Stimulated activated CD4-positive, alpha-beta T cell treated with anti-CD3 and anti-CD28 coated beads, TNF-alpha, amount 100 ng/mL, for 4 hours (primary cell): ENCODE results near the gene CHCHD3.

Experiments
- DNase-seq, 3 experiments: peaks; one replicate each; pipeline ENCODE4 v3.0.0-alpha.2; 2020; ENCODE audit warnings: low read depth in 3 of 3

CHCHD3 gene

DNA sequence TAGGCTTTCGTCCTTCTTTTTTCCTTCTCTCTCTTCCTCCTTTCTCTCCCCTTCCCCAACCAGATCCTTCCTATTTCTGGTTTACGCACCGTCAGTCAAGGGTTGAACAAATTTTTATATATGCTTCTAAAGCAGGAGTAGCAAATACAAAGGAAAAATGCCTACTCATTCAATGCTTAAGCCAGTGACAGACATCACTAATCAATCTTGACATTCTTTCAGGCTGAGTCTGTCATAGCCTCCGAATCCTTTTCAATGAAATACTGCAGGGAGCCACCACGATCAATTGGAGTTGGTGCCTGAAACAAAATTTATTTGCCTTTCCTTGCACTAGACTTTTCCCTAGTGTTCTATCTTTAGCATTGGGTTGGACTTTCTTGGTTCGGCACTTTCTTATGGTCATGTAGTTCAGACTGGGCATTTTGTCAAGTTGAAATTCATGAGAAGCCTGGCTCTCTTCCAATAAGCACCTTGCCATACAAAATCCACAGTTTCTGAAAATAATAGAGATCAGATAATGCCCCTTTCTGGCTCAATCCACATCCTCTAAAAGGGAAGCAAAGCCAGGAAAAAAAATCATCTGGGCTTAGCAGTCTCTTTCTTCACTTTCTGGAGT is 266.1 kb downstream of the CHCHD3 start:
- DNase-seq: no peak

GRCh38 chr7:132815130-132815529 is 266.8 kb downstream of the CHCHD3 start:
- DNase-seq: no peak

GRCh38 chr7:132810561-132810960 is 271.3 kb downstream of the CHCHD3 start:
- DNase-seq: no peak

GRCh38 chr7:132806834-132807233 is 275.1 kb downstream of the CHCHD3 start:
- DNase-seq: no peak

GRCh38 chr7:132805766-132806165 is 276.1 kb downstream of the CHCHD3 start:
- no peak for DNase-seq

GRCh38 chr7:132804849-132805485 is 276.9 kb downstream of the CHCHD3 start:
- no peak for DNase-seq

DNA sequence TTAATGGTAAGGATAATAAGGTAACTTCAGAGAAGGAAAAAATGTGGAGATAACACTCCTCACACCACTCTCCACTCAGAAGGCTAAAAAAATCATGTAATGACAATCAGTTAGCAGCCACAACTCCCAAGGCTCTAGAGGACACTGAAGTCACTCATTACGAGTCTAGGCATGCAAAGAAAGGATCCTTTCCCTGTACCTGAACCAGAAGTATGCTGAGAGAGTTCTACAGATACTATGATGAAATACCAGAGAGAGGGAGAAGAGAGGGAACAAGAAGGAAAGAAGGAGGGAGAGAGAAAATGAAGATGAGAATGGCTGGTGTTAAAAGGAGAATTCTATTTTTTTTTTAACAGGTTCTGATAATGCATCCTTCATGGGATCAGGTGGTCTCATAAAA is 281.4 kb downstream of the CHCHD3 start:
- no peak for DNase-seq

GRCh38 chr7:132799081-132799413 is 282.8 kb downstream of the CHCHD3 start:
- DNase-seq: no peak

GRCh38 chr7:132797152-132797551 is 284.7 kb downstream of the CHCHD3 start:
- no peak for DNase-seq

DNA sequence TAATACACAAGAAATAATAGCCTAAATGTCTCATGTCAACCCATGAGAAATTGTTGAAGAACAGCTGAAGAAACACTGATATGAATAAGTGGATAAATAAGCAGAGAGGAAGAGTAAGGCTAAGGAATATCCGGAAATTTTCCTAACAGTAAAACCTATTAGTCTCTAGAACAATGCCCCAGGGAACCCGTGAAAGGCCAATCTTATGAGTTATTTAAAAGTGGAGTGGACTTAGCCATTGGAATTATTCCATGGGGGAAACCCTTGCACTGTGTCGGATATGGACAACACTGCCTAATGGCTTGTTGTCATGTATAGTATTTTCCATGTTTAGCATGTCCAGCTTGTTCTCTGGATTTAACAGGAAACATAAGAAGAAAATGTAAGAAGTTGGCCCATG is 288.4 kb downstream of the CHCHD3 start:
- no peak for DNase-seq

DNA sequence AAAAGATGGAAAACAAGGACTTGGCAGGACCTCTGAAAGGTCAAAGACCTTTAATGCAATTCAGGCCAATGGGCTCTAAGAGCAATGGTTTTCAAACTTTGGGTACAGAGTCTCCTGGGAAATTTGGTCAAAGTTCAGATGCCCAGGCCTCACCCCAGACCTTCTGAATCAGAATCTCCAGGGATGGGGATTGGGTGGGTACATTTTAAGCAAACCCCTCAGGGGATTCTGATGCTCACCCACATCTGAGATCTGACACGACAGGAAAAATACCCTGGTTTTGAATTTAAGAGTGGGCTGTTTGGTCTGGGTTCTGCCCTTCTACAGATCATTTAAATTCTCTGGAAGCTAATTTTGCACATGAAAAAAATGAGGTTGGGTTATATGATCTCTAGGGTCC is 290.9 kb downstream of the CHCHD3 start:
- DNase-seq: no peak

GRCh38 chr7:132790104-132790503 is 291.8 kb downstream of the CHCHD3 start:
- no peak for DNase-seq

- no peak for DNase-seq
Measured at GRCh38 chr7:132789281-132789680, 292.6 kb downstream of the CHCHD3 start.

DNA sequence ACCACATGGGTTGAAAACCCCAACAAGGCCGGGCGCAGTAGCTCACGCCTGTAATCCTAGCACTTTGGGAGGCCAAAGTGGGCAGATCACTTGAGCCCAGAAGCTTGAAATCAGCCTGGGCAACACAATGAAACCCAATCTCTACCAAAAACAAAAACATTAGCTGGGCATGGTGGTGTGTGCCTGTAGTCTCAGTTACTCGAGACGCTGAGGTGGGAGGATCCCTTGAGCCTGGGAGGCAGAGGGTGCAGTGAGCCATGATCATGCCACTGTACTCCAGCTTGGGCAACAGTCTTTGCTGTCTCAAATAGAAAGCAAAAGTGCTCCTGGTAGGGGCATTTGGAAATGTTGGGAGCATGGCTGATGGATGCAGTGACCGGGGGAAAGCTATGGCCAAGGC is 296.0 kb downstream of the CHCHD3 start:
- no peak for DNase-seq

DNA sequence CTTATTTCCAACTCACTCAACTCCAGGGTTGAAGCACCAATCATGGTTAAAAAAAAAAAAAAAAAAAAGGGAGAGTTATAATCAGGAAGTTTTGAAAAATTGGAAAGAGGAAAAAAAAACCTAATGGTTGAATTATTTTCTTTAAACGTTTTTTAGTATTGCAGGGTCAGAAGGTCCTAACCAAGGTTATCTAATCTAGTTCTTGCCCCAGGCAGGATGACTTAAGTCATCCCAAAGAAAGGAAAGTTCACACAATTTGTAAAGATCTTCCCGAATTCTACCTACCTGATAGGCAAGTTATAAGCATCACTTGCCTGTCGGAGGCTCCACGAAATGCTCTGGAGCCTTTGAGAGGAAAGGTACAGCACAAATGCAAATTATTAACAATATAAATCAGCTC is 297.5 kb downstream of the CHCHD3 start:
- no peak for DNase-seq

- DNase-seq: no peak
Measured at GRCh38 chr7:132783824-132784223, 298.1 kb downstream of the CHCHD3 start.

DNA sequence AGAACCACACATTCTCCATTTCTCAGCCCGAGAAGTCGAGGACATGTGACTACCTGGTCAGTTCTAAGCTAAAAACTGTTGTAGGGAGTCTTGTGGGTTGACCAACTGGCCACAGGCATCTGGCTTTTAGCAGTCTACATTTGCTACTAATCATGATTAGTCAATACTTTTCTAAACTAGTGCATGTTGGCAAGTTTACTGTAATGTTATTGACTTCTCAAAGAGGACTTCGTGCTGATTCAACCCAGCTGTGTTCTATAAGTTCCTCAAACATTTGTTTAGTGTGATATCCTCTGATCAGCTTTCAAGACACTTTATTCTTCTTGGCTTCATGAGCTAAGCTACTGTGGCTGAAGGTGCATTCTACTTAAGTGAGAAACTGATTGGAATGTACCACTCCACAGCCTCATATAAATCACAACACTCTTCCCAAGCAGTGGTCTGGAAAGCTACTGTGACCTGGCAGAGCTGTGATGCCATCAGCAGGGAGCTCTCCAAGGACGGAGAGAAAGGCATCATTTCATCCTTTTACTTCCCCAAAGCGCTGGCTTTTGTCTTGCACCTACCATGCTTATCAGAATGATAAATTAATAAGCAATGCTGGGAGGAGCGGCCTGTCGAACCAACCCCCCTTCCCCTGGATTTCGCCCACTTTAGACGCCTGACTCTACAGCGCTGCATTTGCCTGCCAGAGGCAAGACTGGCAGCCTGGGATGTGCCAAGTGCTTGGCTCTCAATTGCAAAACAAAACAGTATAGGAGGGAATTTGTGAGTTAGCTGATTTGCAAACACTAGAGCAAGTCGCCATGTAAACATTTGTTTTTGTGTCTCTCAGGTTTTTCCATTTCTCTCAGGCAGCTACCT is 298.9 kb downstream of the CHCHD3 start:
- DNase-seq: no peak

DNA sequence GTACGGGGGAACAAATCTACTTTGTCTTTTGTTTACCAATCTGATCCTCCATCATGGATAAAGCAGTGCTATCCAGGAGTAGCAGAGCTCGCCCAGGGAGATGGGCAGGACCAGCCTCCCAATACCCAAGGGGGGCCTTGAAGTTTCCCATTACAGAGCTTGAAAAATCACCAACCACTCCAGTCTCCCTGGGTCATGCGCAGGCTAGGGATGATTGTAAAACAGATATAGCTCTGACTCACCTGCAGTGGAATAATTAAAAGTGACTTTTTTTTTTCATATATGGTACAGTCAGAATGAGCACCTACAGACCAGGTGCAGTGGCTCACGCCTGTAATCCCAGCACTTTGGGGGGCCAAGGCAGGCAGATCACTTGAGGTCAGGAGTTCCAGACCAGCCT is 301.1 kb downstream of the CHCHD3 start:
- no peak for DNase-seq

DNA sequence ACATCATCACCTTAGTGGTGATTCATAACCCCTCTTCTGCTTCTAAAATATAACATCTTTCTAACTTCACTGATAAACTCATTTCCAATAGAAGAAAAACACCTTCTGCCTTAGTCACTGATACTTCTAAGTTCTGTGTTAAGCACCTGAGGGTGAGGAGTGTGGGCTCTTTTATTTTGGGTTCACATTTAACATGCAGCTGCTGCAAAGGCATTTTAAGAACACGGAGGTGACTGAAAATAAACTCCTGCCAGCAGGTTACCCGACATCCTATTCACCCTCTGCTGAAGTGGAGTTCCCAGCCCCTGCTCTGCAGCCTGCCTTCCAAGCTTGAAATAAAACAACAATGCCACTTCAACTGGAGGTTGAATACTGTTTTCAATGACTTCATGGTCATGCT is 302.7 kb downstream of the CHCHD3 start:
- no peak for DNase-seq

- DNase-seq: no peak
Measured at GRCh38 chr7:132778761-132779160, 303.1 kb downstream of the CHCHD3 start.

DNA sequence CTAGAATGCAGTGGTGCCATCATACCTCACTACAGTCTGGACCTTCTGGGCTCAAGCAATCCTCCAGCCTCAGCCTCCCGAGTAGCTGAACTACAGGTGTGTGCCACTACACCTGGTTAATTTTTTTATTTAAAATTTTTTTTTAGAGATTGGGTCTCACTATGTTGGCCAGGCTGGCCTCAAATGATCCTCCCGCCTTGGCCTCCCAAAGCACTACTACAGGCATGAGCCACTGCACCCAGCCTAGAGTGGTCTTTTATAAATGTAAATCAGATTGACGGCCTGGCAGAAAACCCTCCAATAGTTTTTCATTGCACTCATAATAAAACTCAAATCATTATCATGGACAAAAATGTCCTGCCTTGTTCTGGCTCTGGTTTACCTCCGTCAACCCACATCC is 303.9 kb downstream of the CHCHD3 start:
- DNase-seq: no peak

- DNase-seq: no peak
Measured at GRCh38 chr7:132777414-132777813, 304.5 kb downstream of the CHCHD3 start.

GRCh38 chr7:132776048-132776620 is 305.8 kb downstream of the CHCHD3 start:
- no peak for DNase-seq
